ENCODE results near the gene ARF3. TPM values are rescaled to one million over a fixed set of nuclear protein-coding genes. Genes with fewer than 3 reads are reported as not detected.
A peak's percentile ranks its signal among the peaks of the same experiment; 100 is the strongest.

Gene ARF3
- polyA plus RNA-seq, 1 donor (not counting 4 experiments of a cell fraction or from before 2014, with no cell fraction given), result 236 TPM

DNA sequence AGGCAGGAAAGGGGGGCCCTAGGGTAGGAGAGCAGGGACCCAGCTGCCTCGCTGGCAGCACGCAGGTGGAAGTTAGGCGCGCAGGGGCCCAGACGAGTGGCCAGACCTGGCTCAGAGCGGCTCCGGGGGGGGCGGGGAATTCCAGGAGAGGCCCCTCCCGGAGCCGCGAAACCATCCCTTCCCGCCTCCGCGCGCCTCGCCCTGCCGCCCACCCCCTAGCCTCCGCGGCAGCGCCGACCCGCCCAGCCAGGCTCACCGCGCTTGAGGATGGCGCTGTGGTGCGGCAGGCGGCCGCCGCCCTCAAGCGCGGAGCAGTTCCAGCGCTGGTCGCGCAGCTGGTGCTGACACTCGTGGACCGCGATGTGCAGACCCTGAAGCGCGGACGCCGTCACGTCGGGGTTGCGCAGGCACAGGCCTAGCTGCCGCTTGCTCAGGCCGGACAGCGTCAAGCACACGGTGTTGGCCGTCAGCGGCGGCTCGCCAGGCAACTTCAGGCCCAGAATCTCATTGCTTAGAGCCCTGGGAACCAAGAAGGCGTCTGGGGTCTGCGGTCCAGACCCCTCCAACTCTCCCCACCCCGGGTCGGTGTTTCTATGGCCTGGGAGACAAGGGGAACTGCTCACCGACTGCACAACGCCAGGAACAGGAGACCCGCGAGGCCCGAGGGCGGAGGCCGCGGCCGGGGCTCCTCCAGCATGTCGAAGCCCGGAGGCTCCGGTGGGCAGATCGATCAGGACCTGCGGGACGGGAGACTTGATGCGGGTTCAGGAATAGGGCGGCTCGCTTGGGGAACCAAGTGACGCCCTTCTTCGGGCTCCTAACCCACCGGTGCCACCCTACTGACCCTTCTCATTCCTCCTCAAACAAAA lies 12.8 kb upstream of the ARF3 start:
- H3K27me3 ChIP-seq (ENCODE audit: control insufficient read depth, extremely low read depth, insufficient read depth, low read length), result peaks cover 49% of the 10 kb centered on the region
- dilution Hi-C loops (cut with MboI; ENCODE audit: extremely low pct_ligation_motif_present, low sequenced_read_pairs), result no loop called here
- H3K36me3 ChIP-seq (ENCODE audit: control insufficient read depth in 2 of 2, extremely low read depth in 1 of 2, insufficient read depth in 2 of 2, low read length in 2 of 2), result no peaks in the 10 kb centered on the region
- no peaks in the 10 kb centered on the region for H4K20me1 ChIP-seq (ENCODE audit: control insufficient read depth, extremely low read depth, insufficient read depth, low read length)
- peaks cover 28% of the 10 kb centered on the region for H3K4me1 ChIP-seq (ENCODE audit: control insufficient read depth, extremely low read depth, insufficient read depth, low read length)
- H2AFZ ChIP-seq (ENCODE audit: control insufficient read depth, low read length), result peak overlapping the region; percentile 29
- H3K9ac ChIP-seq (ENCODE audit: control insufficient read depth, extremely low read depth, insufficient read depth, low read length), result no peak overlapping the region
- H3K9me1 ChIP-seq (ENCODE audit: control insufficient read depth, extremely low read depth, insufficient read depth, low read length), result no peaks in the 10 kb centered on the region
- no peak for TF ChIP-seq EZH2 (IDR thresholded peaks at IDR 0.05; ENCODE audit: low read length)
- TF ChIP-seq, protein P1, sequence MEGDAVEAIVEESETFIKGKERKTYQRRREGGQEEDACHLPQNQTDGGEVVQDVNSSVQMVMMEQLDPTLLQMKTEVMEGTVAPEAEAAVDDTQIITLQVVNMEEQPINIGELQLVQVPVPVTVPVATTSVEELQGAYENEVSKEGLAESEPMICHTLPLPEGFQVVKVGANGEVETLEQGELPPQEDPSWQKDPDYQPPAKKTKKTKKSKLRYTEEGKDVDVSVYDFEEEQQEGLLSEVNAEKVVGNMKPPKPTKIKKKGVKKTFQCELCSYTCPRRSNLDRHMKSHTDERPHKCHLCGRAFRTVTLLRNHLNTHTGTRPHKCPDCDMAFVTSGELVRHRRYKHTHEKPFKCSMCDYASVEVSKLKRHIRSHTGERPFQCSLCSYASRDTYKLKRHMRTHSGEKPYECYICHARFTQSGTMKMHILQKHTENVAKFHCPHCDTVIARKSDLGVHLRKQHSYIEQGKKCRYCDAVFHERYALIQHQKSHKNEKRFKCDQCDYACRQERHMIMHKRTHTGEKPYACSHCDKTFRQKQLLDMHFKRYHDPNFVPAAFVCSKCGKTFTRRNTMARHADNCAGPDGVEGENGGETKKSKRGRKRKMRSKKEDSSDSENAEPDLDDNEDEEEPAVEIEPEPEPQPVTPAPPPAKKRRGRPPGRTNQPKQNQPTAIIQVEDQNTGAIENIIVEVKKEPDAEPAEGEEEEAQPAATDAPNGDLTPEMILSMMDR (optimal IDR thresholded peaks at IDR 0.05 in 1 of 3, IDR thresholded peaks at IDR 0.05 in 1 of 3, conservative IDR thresholded peaks at IDR 0.05 in 1 of 3; ENCODE audit: extremely low read depth in 1 of 3, insufficient read depth in 2 of 3, low read length in 3 of 3), result peak in 1 of 3 experiments; percentile 34
- peak overlapping the region; percentile 64 for H3K4me2 ChIP-seq (ENCODE audit: control insufficient read depth, extremely low read depth, insufficient read depth, low read depth, low read length)
- no peak overlapping the region for H3K4me3 ChIP-seq (ENCODE audit: control insufficient read depth in 2 of 3, extremely low read depth in 1 of 3, insufficient read depth in 2 of 3, low read depth in 1 of 3, low read length in 3 of 3)
- FAIRE-seq (no peak), DNase-seq (ENCODE audit: low read depth, low spot score) (no peak)
- H3K27ac ChIP-seq (ENCODE audit: control insufficient read depth, insufficient read depth, low read length), result no peak overlapping the region
- H3K9me3 ChIP-seq (ENCODE audit: control insufficient read depth, low read depth, low read length), result no peaks in the 10 kb centered on the region
- no peaks in the 10 kb centered on the region for H3K79me2 ChIP-seq (ENCODE audit: control insufficient read depth, insufficient read depth, low read length)

DNA sequence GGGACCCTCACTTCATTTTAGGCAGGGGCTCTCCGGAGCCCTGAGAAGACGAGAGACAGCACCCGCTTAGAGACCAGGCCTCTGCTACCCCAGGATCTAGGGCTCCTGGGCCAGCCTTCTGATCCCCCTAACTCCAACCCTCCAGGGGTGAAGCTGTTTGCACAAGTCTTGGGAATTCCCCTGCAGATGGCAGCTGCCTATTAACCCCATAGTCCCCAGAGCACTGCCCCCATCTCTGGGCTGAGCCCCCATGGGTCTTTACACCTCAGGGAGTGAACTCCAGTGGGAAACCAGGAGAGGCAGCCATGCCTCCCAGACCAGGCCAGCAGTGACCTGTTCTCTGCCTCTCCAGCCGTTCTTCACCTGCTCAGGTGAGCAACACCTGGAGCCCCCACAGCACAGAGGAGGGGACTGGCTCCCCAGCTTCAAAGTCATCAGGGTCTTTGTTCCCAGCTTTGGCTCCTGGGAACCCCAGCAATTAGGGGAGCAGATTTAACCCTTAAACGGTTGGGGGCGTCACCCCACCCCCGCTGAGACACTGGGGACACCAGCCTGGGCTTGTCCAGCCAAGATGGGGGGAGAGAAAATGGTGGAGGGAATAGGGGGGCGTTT lies 12.0 kb upstream of the ARF3 start:
- no peak for FAIRE-seq
- Histone ChIP-seq H3K79me2 (ENCODE audit: control insufficient read depth, insufficient read depth, low read length) (no peaks in the 10 kb centered on the region), H2AFZ (ENCODE audit: control insufficient read depth, low read length) (no peak overlapping the region), H3K27ac (ENCODE audit: control insufficient read depth, insufficient read depth, low read length) (no peak overlapping the region), H3K9me3 (ENCODE audit: control insufficient read depth, low read depth, low read length) (no peaks in the 10 kb centered on the region), H3K9ac (ENCODE audit: control insufficient read depth, extremely low read depth, insufficient read depth, low read length) (no peak overlapping the region), H3K36me3 (ENCODE audit: control insufficient read depth in 2 of 2, extremely low read depth in 1 of 2, insufficient read depth in 2 of 2, low read length in 2 of 2) (no peaks in the 10 kb centered on the region), H3K27me3 (ENCODE audit: control insufficient read depth, extremely low read depth, insufficient read depth, low read length) (peaks cover 47% of the 10 kb centered on the region), H4K20me1 (ENCODE audit: control insufficient read depth, extremely low read depth, insufficient read depth, low read length) (no peaks in the 10 kb centered on the region), H3K4me1 (ENCODE audit: control insufficient read depth, extremely low read depth, insufficient read depth, low read length) (peaks cover 28% of the 10 kb centered on the region), H3K9me1 (ENCODE audit: control insufficient read depth, extremely low read depth, insufficient read depth, low read length) (no peaks in the 10 kb centered on the region), H3K4me2 (ENCODE audit: control insufficient read depth, extremely low read depth, insufficient read depth, low read depth, low read length) (peak overlapping the region; percentile 9), H3K4me3 (ENCODE audit: control insufficient read depth in 2 of 3, extremely low read depth in 1 of 3, insufficient read depth in 2 of 3, low read depth in 1 of 3, low read length in 3 of 3) (no peak overlapping the region)
- dilution Hi-C loops (cut with MboI; ENCODE audit: extremely low pct_ligation_motif_present, low sequenced_read_pairs), result no loop called here
- TF ChIP-seq, protein P1 (optimal IDR thresholded peaks at IDR 0.05 in 1 of 3, IDR thresholded peaks at IDR 0.05 in 1 of 3, conservative IDR thresholded peaks at IDR 0.05 in 1 of 3; ENCODE audit: extremely low read depth in 1 of 3, insufficient read depth in 2 of 3, low read length in 3 of 3), result no peak
- TF ChIP-seq EZH2 (IDR thresholded peaks at IDR 0.05; ENCODE audit: low read length), result no peak
- no peak for DNase-seq (ENCODE audit: low read depth, low spot score)
